AG09319 (cell line): ENCODE measurements around the gene CEP170.

Source experiments
- DNase-seq: peaks from one replicate; pipeline ENCODE4 v3.0.0-alpha.2; 2010; ENCODE audit warnings: low read depth; ENCODE audit errors: extremely low read depth
- CTCF ChIP-seq: IDR thresholded peaks from 2 replicates; pipeline ENCODE4 v1.5.1; 2011; ENCODE audit warnings: low read depth, mild to moderate bottlenecking, inconsistent platforms, low read length, moderate library complexity

CEP170 gene

GRCh38 chr1:243254927-243255790 is at the start of gene CEP170:
CEP170 (minus strand) TSS chr1:243255281; CDS start chr1:243225280, 30,001 bp downstream.
- no peak for TF ChIP-seq CTCF
- peak; percentile 85 for DNase-seq

- no peak for DNase-seq
- TF ChIP-seq CTCF = no peak
Observed at GRCh38 chr1:243301059-243301458, 46.0 kb upstream of the CEP170 start.

- DNase-seq = no peak
- no peak for TF ChIP-seq CTCF
Observed at GRCh38 chr1:243299069-243299468, 44.0 kb upstream of the CEP170 start.

GRCh38 chr1:243294723-243295121 is 39.6 kb upstream of the CEP170 start:
- DNase-seq = no peak

GRCh38 chr1:243293941-243294722 is 39.1 kb upstream of the CEP170 start:
- TF ChIP-seq CTCF = no peak

More at GRCh38 chr1:243294723-243295121, 39.6 kb upstream of the CEP170 start:
- no peak for TF ChIP-seq CTCF

GRCh38 chr1:243292117-243292516 is 37.0 kb upstream of the CEP170 start:
- no peak for DNase-seq
- TF ChIP-seq CTCF = no peak

More at GRCh38 chr1:243293941-243294722, 39.1 kb upstream of the CEP170 start:
- DNase-seq = no peak

- TF ChIP-seq CTCF = no peak
- no peak for DNase-seq
Observed at GRCh38 chr1:243291292-243291691, 36.2 kb upstream of the CEP170 start.
